Measurements from ENCODE around the gene RDH16. TPM values are rescaled to one million over a fixed set of nuclear protein-coding genes. Genes with fewer than 3 reads are reported as not detected.

The RDH16 gene
- total and polyA plus RNA-seq, 2 donors (not counting 3 experiments of a cell fraction or from before 2014, with no cell fraction given): 0.08 to 0.29 TPM

DNA sequence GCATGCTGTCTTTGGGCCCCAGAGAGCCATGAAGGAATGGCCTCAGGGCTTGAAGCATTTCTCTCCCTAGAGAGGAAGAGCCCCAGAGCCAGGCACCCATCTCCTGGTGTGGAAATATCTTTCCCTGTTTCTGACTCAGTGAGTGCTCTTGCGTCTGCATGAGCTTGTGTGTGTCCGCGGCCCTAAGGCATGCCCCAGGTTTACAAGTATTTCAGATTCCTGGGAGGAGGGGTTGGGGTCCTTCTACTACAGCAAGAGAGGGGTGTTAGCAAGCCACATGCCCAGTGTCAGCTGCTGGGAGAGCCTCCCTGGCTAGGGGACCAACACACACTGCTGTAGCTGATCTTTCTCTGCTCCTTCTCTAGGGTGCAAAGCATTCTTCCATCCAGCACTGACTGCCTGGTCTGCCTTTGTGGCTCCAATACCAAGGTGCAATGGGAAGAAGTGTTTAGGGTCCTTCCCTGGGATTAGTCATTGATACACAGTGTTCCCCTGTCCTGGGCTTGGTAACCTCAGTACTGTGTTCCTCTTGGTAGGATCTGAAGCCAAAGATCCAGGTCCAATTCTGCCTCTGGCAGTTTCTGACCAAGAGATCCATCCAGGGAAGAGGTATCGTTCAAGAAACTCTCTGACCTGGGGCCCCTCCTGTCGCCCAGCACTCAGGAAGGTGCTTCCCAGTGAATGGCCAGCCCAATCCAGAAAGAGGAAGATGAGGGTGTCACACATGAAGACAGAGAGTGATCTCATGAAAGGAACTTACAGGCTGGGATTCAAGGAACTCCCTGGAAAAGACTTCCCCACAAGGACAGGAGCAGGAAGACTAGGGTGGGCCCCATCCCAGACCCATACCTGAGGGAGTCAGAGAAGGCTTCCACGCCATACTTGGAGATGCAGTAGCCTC, 3.1 kb downstream of the RDH16 start:
- Histone ChIP-seq H3K9ac (replicated peaks; ENCODE audit: extremely low read depth, insufficient read depth, low read length) (no peak overlapping the region), H3K4me3 (replicated peaks in 1 of 3; ENCODE audit: insufficient read depth in 1 of 3, low read depth in 1 of 3, low read length in 3 of 3) (no peak overlapping the region), H3K9me1 (replicated peaks; ENCODE audit: control insufficient read depth, extremely low read depth, insufficient read depth, low read length) (no peaks in the 10 kb centered on the region), H3K4me1 (ENCODE audit: control insufficient read depth, extremely low read depth, insufficient read depth, low read length) (no peaks in the 10 kb centered on the region), H3K27me3 (ENCODE audit: control insufficient read depth in 2 of 2, insufficient read depth in 2 of 2, low read length in 2 of 2) (peaks cover 6 to 11% of the 10 kb centered on the region in 2 experiments), H3K79me2 (ENCODE audit: control insufficient read depth, insufficient read depth, low read length) (no peaks in the 10 kb centered on the region), H2AFZ (ENCODE audit: low read depth, low read length) (no peak overlapping the region), H3K9me3 (replicated peaks; ENCODE audit: control insufficient read depth, insufficient read depth, low read length) (no peaks in the 10 kb centered on the region), H4K20me1 (replicated peaks; ENCODE audit: control insufficient read depth, extremely low read depth, insufficient read depth, low read length) (no peaks in the 10 kb centered on the region), H3K27ac (ENCODE audit: insufficient read depth, low read depth, low read length) (no peak overlapping the region), H3K36me3 (ENCODE audit: control insufficient read depth in 2 of 2, extremely low read depth in 1 of 2, insufficient read depth in 2 of 2, low read length in 2 of 2) (no peaks in the 10 kb centered on the region), H3K4me2 (ENCODE audit: insufficient read depth, low read length) (no peak overlapping the region)
- no TSS peak for BruUV-seq (replicated peaks)
- intact Hi-C loops (cut with micrococcal nuclease): no loop called here
- FAIRE-seq (no peak), DNase-seq (ENCODE audit: low read depth, low spot score) (no peak)
- ChIA-PET CTCF (no interaction called here), POLR2A (no interaction called here)
- no peak for TF ChIP-seq JUN (IDR thresholded peaks at IDR 0.05; ENCODE audit: borderline replicate concordance, insufficient read depth, insufficient read length, low read depth)
- no peak for TF ChIP-seq GATA2 (IDR thresholded peaks at IDR 0.05; ENCODE audit: insufficient read depth, insufficient read length, low read depth, low read length)
- TF ChIP-seq, protein P1, sequence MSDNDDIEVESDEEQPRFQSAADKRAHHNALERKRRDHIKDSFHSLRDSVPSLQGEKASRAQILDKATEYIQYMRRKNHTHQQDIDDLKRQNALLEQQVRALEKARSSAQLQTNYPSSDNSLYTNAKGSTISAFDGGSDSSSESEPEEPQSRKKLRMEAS (IDR thresholded peaks at IDR 0.05; ENCODE audit: insufficient read depth, insufficient read length): no peak
- TF ChIP-seq EZH2 (IDR thresholded peaks at IDR 0.05; ENCODE audit: borderline replicate concordance, low read depth, low read length, severe bottlenecking): no peak
- no peak for TF ChIP-seq POLR2AphosphoS5 (IDR thresholded peaks at IDR 0.05; ENCODE audit: insufficient read depth, low read depth, low read length)
- no peak for TF ChIP-seq MYC (IDR thresholded peaks at IDR 0.05; ENCODE audit: low read depth, low read length)
- TF ChIP-seq FOS (IDR thresholded peaks at IDR 0.05; ENCODE audit: borderline replicate concordance, insufficient read depth, low read length): no peak
- TF ChIP-seq, protein P2, sequence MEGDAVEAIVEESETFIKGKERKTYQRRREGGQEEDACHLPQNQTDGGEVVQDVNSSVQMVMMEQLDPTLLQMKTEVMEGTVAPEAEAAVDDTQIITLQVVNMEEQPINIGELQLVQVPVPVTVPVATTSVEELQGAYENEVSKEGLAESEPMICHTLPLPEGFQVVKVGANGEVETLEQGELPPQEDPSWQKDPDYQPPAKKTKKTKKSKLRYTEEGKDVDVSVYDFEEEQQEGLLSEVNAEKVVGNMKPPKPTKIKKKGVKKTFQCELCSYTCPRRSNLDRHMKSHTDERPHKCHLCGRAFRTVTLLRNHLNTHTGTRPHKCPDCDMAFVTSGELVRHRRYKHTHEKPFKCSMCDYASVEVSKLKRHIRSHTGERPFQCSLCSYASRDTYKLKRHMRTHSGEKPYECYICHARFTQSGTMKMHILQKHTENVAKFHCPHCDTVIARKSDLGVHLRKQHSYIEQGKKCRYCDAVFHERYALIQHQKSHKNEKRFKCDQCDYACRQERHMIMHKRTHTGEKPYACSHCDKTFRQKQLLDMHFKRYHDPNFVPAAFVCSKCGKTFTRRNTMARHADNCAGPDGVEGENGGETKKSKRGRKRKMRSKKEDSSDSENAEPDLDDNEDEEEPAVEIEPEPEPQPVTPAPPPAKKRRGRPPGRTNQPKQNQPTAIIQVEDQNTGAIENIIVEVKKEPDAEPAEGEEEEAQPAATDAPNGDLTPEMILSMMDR (IDR thresholded peaks at IDR 0.05; ENCODE audit: extremely low read depth in 1 of 2, insufficient read depth in 1 of 2, low read depth in 1 of 2, low read length in 2 of 2): no peak
- no peak for TF ChIP-seq POLR2A (IDR thresholded peaks at IDR 0.05; ENCODE audit: low read depth, low read length)
- dilution Hi-C loops (cut with MboI; ENCODE audit: extremely low pct_ligation_motif_present, low sequenced_read_pairs): no loop called here
